Small intestine (tissue), 7 donors: ENCODE data around the gene B4GALT5. TPM values are rescaled to one million over a fixed set of nuclear protein-coding genes. Genes with fewer than 3 reads are reported as not detected.
"Not testable (repeated sequence)": the region's sequence is repeated elsewhere in the genome, so short reads cannot be mapped to it uniquely, and the experiment has no call there.

Source experiments
- DNase-seq, 2 donors: peaks; one replicate each; pipeline versions ENCODE4 v3.0.0 to v3.0.0-alpha.2; 2013
- FAIRE-seq: peaks from 2 replicates; lab custom pipeline; 2012; peaks lifted over from hg19 to GRCh38; lab: Jason Lieb, UNC
- H3K27ac ChIP-seq, 3 donors: one replicate each; pipeline ENCODE4 v1.5.1; 2013; ENCODE audit warnings: low read length in 2 of 3, mild to moderate bottlenecking in 2 of 3, control low read depth in 1 of 3, inconsistent platforms in 1 of 3, low read depth in 1 of 3, moderate library complexity in 1 of 3
- H3K27me3 ChIP-seq, 3 donors: one replicate each; pipeline ENCODE4 v1.6.1; 2013; ENCODE audit warnings: low read length in 3 of 3, inconsistent platforms in 1 of 3; ENCODE audit not compliant: control insufficient read depth in 3 of 3, insufficient read depth in 3 of 3
- H3K36me3 ChIP-seq, 3 donors: one replicate each; pipeline ENCODE4 v1.6.1; 2013; ENCODE audit warnings: low read length in 3 of 3, inconsistent platforms in 1 of 3, low read depth in 1 of 3, mild to moderate bottlenecking in 1 of 3, moderate library complexity in 1 of 3; ENCODE audit not compliant: control insufficient read depth in 3 of 3, insufficient read depth in 2 of 3
- H3K4me1 ChIP-seq, 3 donors: one replicate each; pipeline ENCODE4 v1.6.1; 2013; ENCODE audit warnings: low read length in 2 of 3, inconsistent platforms in 1 of 3, low read depth in 1 of 3, mild to moderate bottlenecking in 1 of 3, moderate library complexity in 1 of 3; ENCODE audit not compliant: control insufficient read depth in 3 of 3, insufficient read depth in 2 of 3
- H3K4me3 ChIP-seq, 3 donors: one replicate each; pipeline ENCODE4 v1.5.1; 2013; ENCODE audit warnings: low read length in 3 of 3, control low read depth in 1 of 3, inconsistent platforms in 1 of 3, low read depth in 1 of 3, mild to moderate bottlenecking in 1 of 3, moderate library complexity in 1 of 3
- H3K9me3 ChIP-seq, 2 donors: one replicate each; pipeline ENCODE4 v1.6.1; 2013; ENCODE audit warnings: low read depth in 1 of 2, low read length in 1 of 2; ENCODE audit not compliant: control insufficient read depth in 2 of 2, insufficient read depth in 1 of 2
- WGBS, 3 donors: extraction: QIAGEN DNeasy Blood & Tissue Kit; methylation state at CpG; one replicate each; pipeline ENCODE4 v1.1.7; 2013; 5-methylcytosine and 5-hydroxymethylcytosine counted together
- polyA plus RNA-seq, 4 donors: library from polyadenylated mRNA; stranded (reverse) in 3 of 4; unstranded in 1 of 4; fragments of 200-250 nt in 3 of 4; fragments of 120-200 nt in 1 of 4; gene quantifications; one replicate each; pipeline versions ENCODE4 v1.2.1 to v1.2.3, GENCODE V29; 2013
- donor health status: healthy with polysubstance abuse.
- donor health status: control.
- donor health status: control.
- donor health status: Bipolar disorder and iron deficiency.
- donor health status: healthy.

Gene B4GALT5
- polyA plus RNA-seq, 4 donors: 11.9 to 47.1 (median 20.5) TPM

- H3K27me3 ChIP-seq, FAIRE-seq, H3K4me3 ChIP-seq, H3K9me3 ChIP-seq, H3K27ac ChIP-seq, DNase-seq, H3K4me1 ChIP-seq: not testable (repeated sequence)
- H3K36me3 ChIP-seq: peaks cover 0 to 18% (median 0%) of the 10 kb centered on the region in 3 donors
- 80 to 98% (median 87%) methylated on average over 3 of the region's 3 CpGs for WGBS, 3 donors
Measured at GRCh38 chr20:49628280-49628679, 85.4 kb downstream of the B4GALT5 start.

- DNase-seq: peak in 1 of 2 donors; percentile 49
- Histone ChIP-seq H3K9me3 (peaks cover 0 to 4% of the 10 kb centered on the region in 2 donors), H3K27ac (no peak overlapping the region), H3K36me3 (peaks cover 0 to 14% (median 0%) of the 10 kb centered on the region in 3 donors), H3K27me3 (no peaks in the 10 kb centered on the region), H3K4me1 (no peaks in the 10 kb centered on the region), H3K4me3 (no peak overlapping the region)
- WGBS, 3 donors: 25 to 76% (median 41%) methylated on average over 6 of the region's 6 CpGs
- FAIRE-seq: no peak
Measured at GRCh38 chr20:49627329-49627761, 86.3 kb downstream of the B4GALT5 start.

GRCh38 chr20:49624988-49625387 is 88.7 kb downstream of the B4GALT5 start:
- not testable (repeated sequence) for DNase-seq, H3K9me3 ChIP-seq, H3K36me3 ChIP-seq, H3K4me1 ChIP-seq, FAIRE-seq, H3K4me3 ChIP-seq, H3K27ac ChIP-seq, H3K27me3 ChIP-seq
- 94 to 95% (median 95%) methylated on average over 10 of the region's 10 CpGs for WGBS, 3 donors

- FAIRE-seq (no peak), DNase-seq (no peak)
- Histone ChIP-seq H3K4me3 (no peak overlapping the region), H3K27me3 (no peaks in the 10 kb centered on the region), H3K36me3 (no peaks in the 10 kb centered on the region), H3K9me3 (peaks cover 0 to 6% of the 10 kb centered on the region in 2 donors), H3K4me1 (no peaks in the 10 kb centered on the region), H3K27ac (no peak overlapping the region)
- WGBS, 3 donors: 88 to 91% (median 90%) methylated on average over 6 of the region's 6 CpGs
Measured at GRCh38 chr20:49624317-49624716, 89.4 kb downstream of the B4GALT5 start.

GRCh38 chr20:49622243-49622642 is 91.4 kb downstream of the B4GALT5 start:
- no peak for DNase-seq
- Histone ChIP-seq H3K27me3 (no peaks in the 10 kb centered on the region), H3K4me3 (no peak overlapping the region), H3K27ac (no peak overlapping the region), H3K9me3 (peaks cover 0 to 2% of the 10 kb centered on the region in 2 donors), H3K4me1 (no peaks in the 10 kb centered on the region), H3K36me3 (no peaks in the 10 kb centered on the region)
- WGBS, 3 donors: 94 to 96% (median 95%) methylated on average over 1 of the region's 1 CpG
- FAIRE-seq: no peak

- H3K4me3 ChIP-seq: no peak overlapping the region
- H3K27ac ChIP-seq: no peak overlapping the region
- FAIRE-seq (no peak), DNase-seq (no peak)
- H3K9me3 ChIP-seq: peaks cover 0 to 5% of the 10 kb centered on the region in 2 donors
- no peaks in the 10 kb centered on the region for H3K36me3 ChIP-seq
- 74 to 85% (median 77%) methylated on average over 12 of the region's 12 CpGs for WGBS, 3 donors
- no peaks in the 10 kb centered on the region for H3K27me3 ChIP-seq
- peaks cover 0 to 11% (median 0%) of the 10 kb centered on the region in 3 donors for H3K4me1 ChIP-seq
Measured at GRCh38 chr20:49620364-49621240, 93.1 kb downstream of the B4GALT5 start.

- WGBS, 3 donors: 96 to 99% (median 96%) methylated on average over 4 of the region's 4 CpGs
- Histone ChIP-seq H3K4me3 (no peak overlapping the region), H3K36me3 (no peaks in the 10 kb centered on the region), H3K4me1 (peaks cover 0 to 19% (median 0%) of the 10 kb centered on the region in 3 donors), H3K27ac (no peak overlapping the region), H3K27me3 (no peaks in the 10 kb centered on the region), H3K9me3 (peaks cover 0 to 5% of the 10 kb centered on the region in 2 donors)
- DNase-seq (no peak), FAIRE-seq (no peak)
Measured at GRCh38 chr20:49619113-49620048, 94.3 kb downstream of the B4GALT5 start.

- Histone ChIP-seq H3K9me3 (peaks cover 0 to 5% of the 10 kb centered on the region in 2 donors), H3K4me1 (peaks cover 0 to 20% (median 0%) of the 10 kb centered on the region in 3 donors), H3K27me3 (no peaks in the 10 kb centered on the region), H3K36me3 (no peaks in the 10 kb centered on the region), H3K4me3 (no peak overlapping the region), H3K27ac (no peak overlapping the region)
- WGBS, 3 donors: 35 to 54% (median 46%) methylated on average over 2 of the region's 2 CpGs
- DNase-seq: no peak
- no peak for FAIRE-seq
Measured at GRCh38 chr20:49618289-49618688, 95.4 kb downstream of the B4GALT5 start.
